Naive thymus-derived CD4-positive, alpha-beta T cell (primary cell): ENCODE data around the gene KRT34. TPM values are rescaled to one million over a fixed set of nuclear protein-coding genes. Genes with fewer than 3 reads are reported as not detected.
"Not testable (repeated sequence)": the region's sequence is repeated elsewhere in the genome, so short reads cannot be mapped to it uniquely, and the experiment has no call there.

Experiments
- ATAC-seq: fragments of 150-1000 bp; cut with Tn5 transposase; 2 replicates; pipeline ENCODE4 v1.10.0; 2021; ENCODE audit warnings: mild to moderate bottlenecking, moderate library complexity
- CTCF ChIA-PET: fragments of 350-600 bp; sonication (Branson Sonifier 250); formaldehyde crosslinking; loops from one replicate; lab custom pipeline; 2021; ENCODE audit warnings: antibody characterized with exemption; lab: Charles Lee
- POLR2A ChIA-PET: fragments of 350-600 bp; sonication (Branson Sonifier 250); formaldehyde crosslinking; loops from one replicate; lab custom pipeline; 2021; ENCODE audit warnings: antibody characterized with exemption, inconsistent platforms; lab: Charles Lee
- DNase-seq, 9 donors: peaks; one replicate each; pipeline versions ENCODE4 v3.0.0 to v3.0.0-alpha.2; 2020 to 2022; ENCODE audit warnings: mixed read lengths in 1 of 9
- H3K27ac ChIP-seq: one replicate; pipeline ENCODE4 v1.7.0; 2013; ENCODE audit warnings: mild to moderate bottlenecking, low read depth, low read length, moderate library complexity
- H3K27me3 ChIP-seq, 2 donors: one replicate each; pipeline ENCODE4 v1.7.0; 2013; ENCODE audit warnings: low read length in 2 of 2, mild to moderate bottlenecking in 2 of 2, moderate library complexity in 2 of 2; ENCODE audit not compliant: control insufficient read depth in 2 of 2, insufficient read depth in 2 of 2
- H3K36me3 ChIP-seq, 3 experiments: 1 replicate in 2 of 3; 2 replicates in 1 of 3; pipeline ENCODE4 v1.7.0; 2013; ENCODE audit warnings: low read length in 3 of 3, mild to moderate bottlenecking in 3 of 3, moderate library complexity in 1 of 3; ENCODE audit not compliant: insufficient read depth in 3 of 3, control insufficient read depth in 2 of 3
- H3K4me1 ChIP-seq, 2 donors: one replicate each; pipeline ENCODE4 v1.7.0; 2013; ENCODE audit warnings: low read length in 2 of 2, mild to moderate bottlenecking in 2 of 2, moderate library complexity in 1 of 2; ENCODE audit not compliant: control insufficient read depth in 2 of 2, insufficient read depth in 2 of 2
- H3K4me3 ChIP-seq: 2 replicates; pipeline ENCODE4 v1.7.0; 2013; ENCODE audit warnings: mild to moderate bottlenecking, low read length
- H3K9me3 ChIP-seq, 3 experiments: 1 replicate in 2 of 3; 2 replicates in 1 of 3; pipeline ENCODE4 v1.7.0; 2013; ENCODE audit warnings: low read length in 3 of 3; ENCODE audit not compliant: control insufficient read depth in 2 of 3
- H3K27ac Mint-ChIP-seq, 9 donors: one replicate each; pipeline ENCODE4 v1.8.0; 2020 to 2022; ENCODE audit warnings: mixed read lengths in 9 of 9, mild to moderate bottlenecking in 8 of 9, moderate library complexity in 5 of 9, inconsistent platforms in 2 of 9
- H3K27me3 Mint-ChIP-seq, 5 donors: one replicate each; pipeline ENCODE4 v1.8.0; 2021 to 2022; ENCODE audit warnings: mixed read lengths in 5 of 5, mild to moderate bottlenecking in 1 of 5
- H3K36me3 Mint-ChIP-seq, 5 donors: one replicate each; pipeline ENCODE4 v1.8.0; 2020 to 2022; ENCODE audit warnings: mixed read lengths in 5 of 5, mild to moderate bottlenecking in 3 of 5, inconsistent platforms in 1 of 5
- H3K4me1 Mint-ChIP-seq, 7 donors: one replicate each; pipeline ENCODE4 v1.8.0; 2020 to 2022; ENCODE audit warnings: mixed read lengths in 7 of 7, mild to moderate bottlenecking in 3 of 7, inconsistent platforms in 1 of 7
- H3K4me3 Mint-ChIP-seq, 10 donors: one replicate each; pipeline ENCODE4 v1.8.0; 2020 to 2022; ENCODE audit warnings: mild to moderate bottlenecking in 10 of 10, mixed read lengths in 10 of 10, moderate library complexity in 6 of 10, inconsistent platforms in 2 of 10
- H3K9me3 Mint-ChIP-seq, 11 donors: one replicate each; pipeline ENCODE4 v1.8.0; 2020 to 2022; ENCODE audit warnings: mixed read lengths in 11 of 11, mild to moderate bottlenecking in 4 of 11, inconsistent platforms in 1 of 11, moderate library complexity in 1 of 11
- intact Hi-C, 2 donors: fragments of 100-400 bp; cut with micrococcal nuclease; formaldehyde crosslinking; loops; one replicate each; pipeline ENCODE4 v1.15.1; 2023
- polyA plus RNA-seq, 2 donors: library from polyadenylated mRNA; unstranded; fragments of 300-500 nt; fragmentation: Illumina TruSeq; gene quantifications; one replicate each; pipeline ENCODE4 v1.2.3, GENCODE V29; 2021
- total RNA-seq, 6 experiments: library from RNA in 5 of 6; stranded (reverse) in 5 of 6; gene quantifications; 1 replicate in 5 of 6; 2 replicates in 1 of 6; pipeline ENCODE4 v1.2.3 and lab custom pipeline; 2021 to 2026

KRT34 gene
- not detected for total RNA-seq
- not detected for polyA plus RNA-seq
- total RNA-seq (lab: John Stamatoyannopoulos, UW), result not detected

DNA sequence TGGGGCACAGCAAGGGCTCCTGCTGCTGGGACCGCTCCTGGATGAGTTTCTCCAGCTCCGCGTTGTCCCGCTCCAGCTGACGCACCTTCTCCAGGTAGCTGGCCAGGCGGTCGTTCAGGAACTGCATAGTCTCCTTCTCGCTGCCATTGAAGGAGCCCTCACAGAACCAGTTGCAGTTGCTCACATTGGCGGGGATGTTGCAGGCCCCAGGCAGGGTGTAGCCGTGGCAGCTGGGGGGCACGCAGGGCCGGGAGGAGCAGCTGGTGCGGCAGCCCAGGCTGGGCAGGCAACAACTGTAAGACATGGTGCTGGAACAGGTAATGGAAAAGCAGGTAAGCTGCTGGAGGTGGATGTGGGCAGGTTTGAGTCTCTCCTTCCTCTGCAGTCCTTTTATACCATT is at the start of gene KRT34:
KRT34 (minus strand) TSS at position 364 of the 400 bp plus-strand sequence; CDS start at position 304, 60 bp downstream.
- POLR2A ChIA-PET, H3K9me3 ChIP-seq, intact Hi-C loops, ATAC-seq, H3K27me3 ChIP-seq, H3K4me3 ChIP-seq, H3K27ac ChIP-seq, DNase-seq, H3K4me3 Mint-ChIP-seq, H3K36me3 ChIP-seq, H3K27ac Mint-ChIP-seq: not testable (repeated sequence)
- CTCF ChIA-PET, result interaction anchor here (1.3 kb wide), 1 partner anchor 21 kb away, joined by 3 read pairs; no protein-coding TSS in a partner anchor
- H3K9me3 Mint-ChIP-seq, result peaks cover 0 to 11% (median 7%) of the 10 kb centered on the region in 11 donors
- H3K4me1 Mint-ChIP-seq, result peaks cover 0 to 21% (median 20%) of the 10 kb centered on the region in 7 donors
- peaks cover 0 to 14% (median 0%) of the 10 kb centered on the region in 5 donors for H3K27me3 Mint-ChIP-seq
- H3K36me3 Mint-ChIP-seq, result peaks cover 0 to 10% (median 0%) of the 10 kb centered on the region in 5 donors
- H3K4me1 ChIP-seq, result peaks cover 0 to 10% of the 10 kb centered on the region in 2 donors

DNA sequence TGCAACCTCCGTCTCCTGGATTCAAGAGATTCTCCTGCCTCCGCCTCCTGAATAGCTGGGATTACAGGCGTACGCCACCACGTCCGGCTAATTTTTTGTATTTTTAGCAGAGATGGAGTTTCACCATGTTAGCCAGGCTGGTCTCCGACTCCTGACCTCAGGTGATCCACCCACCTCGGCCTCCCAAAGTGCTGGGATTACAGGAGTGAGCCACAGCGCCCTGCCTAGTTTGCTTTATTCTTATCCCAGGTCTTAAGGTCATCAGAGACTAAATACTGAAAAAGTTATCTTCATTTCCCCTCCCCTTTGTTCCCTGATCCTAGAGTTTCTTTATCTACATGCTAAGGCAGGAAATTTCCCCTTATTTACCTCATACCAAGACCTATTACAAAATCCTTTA is 48.3 kb upstream of the KRT34 start:
- H3K27me3 Mint-ChIP-seq, result peaks cover 0 to 23% (median 0%) of the 10 kb centered on the region in 5 donors
- POLR2A ChIA-PET, H3K27ac ChIP-seq, H3K4me3 Mint-ChIP-seq, H3K27me3 ChIP-seq, H3K9me3 ChIP-seq, CTCF ChIA-PET, intact Hi-C loops, DNase-seq, H3K9me3 Mint-ChIP-seq, H3K4me3 ChIP-seq, ATAC-seq, H3K4me1 ChIP-seq, H3K36me3 ChIP-seq, H3K36me3 Mint-ChIP-seq, H3K27ac Mint-ChIP-seq: not testable (repeated sequence)
- H3K4me1 Mint-ChIP-seq, result peaks cover 0 to 11% (median 8%) of the 10 kb centered on the region in 7 donors

DNA sequence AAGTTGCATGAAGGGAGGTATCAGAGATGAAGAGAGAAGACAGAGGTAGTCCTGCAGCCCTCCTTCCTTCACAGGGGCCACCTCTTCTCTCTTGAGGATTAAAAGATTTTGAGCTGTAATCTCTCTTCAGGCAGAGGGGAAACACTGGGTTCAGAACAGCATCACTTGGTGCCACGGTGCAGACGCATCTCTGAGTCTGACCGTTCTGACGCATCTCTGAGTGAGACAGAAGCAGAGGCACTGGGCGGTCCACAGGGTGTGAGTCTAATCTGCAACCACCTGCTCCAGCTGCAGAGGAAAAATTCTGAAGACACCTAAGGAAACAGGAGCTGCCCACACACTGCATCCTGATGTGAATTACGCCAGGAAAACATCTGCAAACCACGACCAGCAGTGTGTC is 47.6 kb upstream of the KRT34 start:
- Histone ChIP-seq H3K36me3 (no peaks in the 10 kb centered on the region), H3K9me3 (no peaks in the 10 kb centered on the region), H3K4me3 (no peak overlapping the region), H3K4me1 (no peaks in the 10 kb centered on the region), H3K27me3 (peaks cover 0 to 4% of the 10 kb centered on the region in 2 donors), H3K27ac (no peak overlapping the region)
- ChIA-PET POLR2A (no interaction called here), CTCF (no interaction called here)
- Mint-ChIP-seq H3K36me3 (no peaks in the 10 kb centered on the region), H3K9me3 (peaks cover 0 to 2% (median 0%) of the 10 kb centered on the region in 11 donors), H3K27ac (no peak overlapping the region), H3K27me3 (peaks cover 0 to 23% (median 0%) of the 10 kb centered on the region in 5 donors), H3K4me1 (peaks cover 0 to 7% (median 4%) of the 10 kb centered on the region in 7 donors), H3K4me3 (no peak overlapping the region)
- intact Hi-C loops, result no loop called here
- DNase-seq, result no peak
- no peak for ATAC-seq

DNA sequence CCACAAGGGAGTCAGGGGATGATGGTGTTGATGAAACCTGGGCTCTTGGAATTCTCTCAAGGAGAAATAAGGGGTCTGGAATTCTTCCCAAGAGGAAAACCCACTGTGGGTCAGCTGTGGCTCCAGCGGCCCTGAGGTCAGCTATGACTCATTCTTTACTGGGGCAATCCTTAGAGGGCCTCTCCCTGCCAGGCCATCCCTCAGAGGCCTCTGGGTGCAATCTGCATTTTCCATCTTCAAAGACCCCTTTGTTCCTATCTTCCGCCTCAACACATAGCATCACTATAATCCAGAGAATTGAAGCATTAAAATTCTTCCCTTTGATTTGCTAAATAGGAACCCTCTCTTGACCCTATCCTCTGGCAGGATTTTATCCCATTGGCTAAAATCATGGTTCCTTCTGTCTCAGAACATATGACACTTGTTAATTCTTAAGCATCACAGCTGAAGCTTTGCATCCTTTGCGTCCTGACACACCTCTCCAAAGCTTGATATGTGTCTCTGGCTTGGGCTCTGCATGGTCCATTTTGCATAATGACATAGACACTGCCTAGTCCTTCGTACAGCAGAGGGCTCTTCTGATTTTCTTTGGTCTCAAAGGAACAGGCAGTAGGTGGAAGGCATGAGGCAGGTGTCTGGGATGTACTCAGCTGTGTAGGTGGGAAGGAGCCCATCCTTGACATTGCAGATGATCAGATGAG is 46.6 kb upstream of the KRT34 start:
- H3K4me1 ChIP-seq, result no peaks in the 10 kb centered on the region
- Mint-ChIP-seq H3K27me3 (peaks cover 0 to 21% (median 0%) of the 10 kb centered on the region in 5 donors), H3K27ac (no peak overlapping the region), H3K9me3 (peaks cover 0 to 2% (median 0%) of the 10 kb centered on the region in 11 donors), H3K4me3 (no peak overlapping the region), H3K4me1 (no peaks in the 10 kb centered on the region), H3K36me3 (no peaks in the 10 kb centered on the region)
- no peak overlapping the region for H3K27ac ChIP-seq
- no peaks in the 10 kb centered on the region for H3K36me3 ChIP-seq
- H3K27me3 ChIP-seq, result peaks cover 0 to 4% of the 10 kb centered on the region in 2 donors
- no peak for ATAC-seq
- no peaks in the 10 kb centered on the region for H3K9me3 ChIP-seq
- ChIA-PET CTCF (no interaction called here), POLR2A (no interaction called here)
- intact Hi-C loops, result no loop called here
- H3K4me3 ChIP-seq, result no peak overlapping the region
- DNase-seq, result no peak

DNA sequence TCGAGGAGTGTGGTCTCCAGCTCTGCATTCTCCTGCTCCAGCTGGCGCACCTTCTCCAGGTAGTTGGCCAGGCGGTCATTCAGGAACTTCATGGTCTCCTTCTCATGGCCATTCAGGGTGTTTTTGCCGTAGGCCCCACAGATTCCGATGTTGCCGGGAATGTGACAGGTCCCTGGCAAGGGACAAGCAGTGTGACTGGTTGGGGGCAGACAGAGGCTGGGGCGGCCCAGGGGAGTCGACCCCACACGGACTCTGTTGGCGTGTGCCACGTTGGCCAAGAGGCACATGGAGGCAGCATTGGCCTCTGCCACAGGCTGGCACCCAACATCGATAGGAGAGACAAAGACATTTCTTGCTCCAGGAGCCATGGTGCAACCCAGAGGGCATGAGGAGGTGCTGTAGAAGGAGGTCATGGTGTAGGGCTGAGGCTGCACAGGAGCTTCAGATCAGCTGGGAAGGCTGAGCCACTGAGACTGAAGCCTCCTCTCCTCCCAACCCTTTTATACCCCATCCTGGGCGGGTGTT is 42.1 kb upstream of the KRT34 start, which contains the start of gene KRT37:
KRT37 (minus strand) TSS at position 475 of the 525 bp plus-strand sequence; CDS start at position 413, 62 bp downstream.
- H3K27me3 Mint-ChIP-seq, result peaks cover 0 to 10% (median 0%) of the 10 kb centered on the region in 5 donors
- peaks cover 0 to 9% (median 4%) of the 10 kb centered on the region in 7 donors for H3K4me1 Mint-ChIP-seq
- ATAC-seq, result no peak
- DNase-seq, result no peak
- Histone ChIP-seq H3K36me3 (no peaks in the 10 kb centered on the region), H3K4me3 (no peak within 1 kb of the TSS), H3K27ac (no peak within 1 kb of the TSS), H3K4me1 (peaks cover 0 to 6% of the 10 kb centered on the region in 2 donors), H3K9me3 (no peaks in the 10 kb centered on the region), H3K27me3 (no peaks in the 10 kb centered on the region)
- CTCF ChIA-PET, result no interaction called here
- H3K36me3 Mint-ChIP-seq, result no peaks in the 10 kb centered on the region
- H3K9me3 Mint-ChIP-seq, result peaks cover 0 to 2% (median 0%) of the 10 kb centered on the region in 11 donors
- H3K4me3 Mint-ChIP-seq, result no peak within 1 kb of the TSS
- POLR2A ChIA-PET, result no interaction called here
- no peak within 1 kb of the TSS for H3K27ac Mint-ChIP-seq
- intact Hi-C loops, result no loop called here

DNA sequence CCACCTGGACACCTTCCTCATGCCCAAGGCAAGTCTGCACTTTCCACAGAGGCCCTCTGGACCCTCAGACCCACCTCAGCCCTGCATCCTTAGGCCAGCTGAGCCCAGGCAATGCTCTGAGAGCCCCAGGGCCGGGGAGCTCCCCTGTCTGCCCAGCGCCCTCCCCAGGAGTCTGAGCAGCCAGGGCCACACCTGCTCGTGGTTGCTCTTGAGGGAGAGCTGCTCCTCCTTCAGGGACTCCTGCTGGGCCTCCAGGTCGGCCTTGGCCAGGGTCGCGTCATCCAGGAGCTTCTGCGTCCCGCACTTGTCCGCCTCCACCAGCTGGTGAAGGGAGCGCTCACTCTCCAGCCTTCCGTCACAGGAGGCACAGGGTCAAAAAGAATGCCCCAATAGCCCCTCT is 40.5 kb upstream of the KRT34 start:
- DNase-seq, ATAC-seq, H3K27ac Mint-ChIP-seq, H3K4me3 ChIP-seq, H3K27ac ChIP-seq, POLR2A ChIA-PET, intact Hi-C loops, H3K36me3 Mint-ChIP-seq, H3K36me3 ChIP-seq, H3K4me1 ChIP-seq, H3K9me3 ChIP-seq, H3K27me3 Mint-ChIP-seq, H3K9me3 Mint-ChIP-seq, H3K4me3 Mint-ChIP-seq, H3K27me3 ChIP-seq, CTCF ChIA-PET: not testable (repeated sequence)
- peaks cover 0 to 13% (median 9%) of the 10 kb centered on the region in 7 donors for H3K4me1 Mint-ChIP-seq
